ENCODE data around the gene OLA1. TPM values are rescaled to one million over a fixed set of nuclear protein-coding genes. Genes with fewer than 3 reads are reported as not detected.

OLA1 gene
- polyA plus RNA-seq, 1 experiment = 148 TPM

DNA sequence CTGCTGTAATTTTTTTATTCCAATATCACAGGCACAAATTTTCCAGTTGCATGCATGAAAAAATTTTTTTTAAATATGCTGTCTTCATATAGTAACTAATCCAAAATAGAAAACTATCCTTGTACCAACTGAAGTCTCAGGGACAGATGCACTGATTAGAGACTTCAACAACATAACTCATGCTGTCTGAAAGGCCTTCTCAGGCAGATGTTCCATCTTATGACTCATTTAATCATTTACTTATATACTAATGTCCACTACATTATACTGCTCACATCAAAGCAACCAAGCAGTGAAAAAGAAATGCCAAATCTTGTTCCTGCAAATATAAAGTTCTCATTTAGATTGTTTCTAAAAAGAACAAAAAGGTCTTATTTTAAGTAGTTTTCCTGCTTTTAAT is 53.1 kb downstream of the OLA1 start:
- no peaks in the 10 kb centered on the region for H3K9me3 ChIP-seq (ENCODE audit: control insufficient read depth, insufficient read depth, low read length)
- H3K4me3 ChIP-seq (ENCODE audit: low read depth, low read length) = no peak overlapping the region
- ChIA-PET POLR2A (no interaction called here), CTCF (no interaction called here)
- no peak overlapping the region for H3K27ac ChIP-seq (ENCODE audit: low read depth, low read length)
- H3K27me3 ChIP-seq (ENCODE audit: control insufficient read depth, insufficient read depth, low read length) = no peaks in the 10 kb centered on the region
- DNase-seq (ENCODE audit: low read depth, low spot score) = no peak
- TF ChIP-seq, protein P1, sequence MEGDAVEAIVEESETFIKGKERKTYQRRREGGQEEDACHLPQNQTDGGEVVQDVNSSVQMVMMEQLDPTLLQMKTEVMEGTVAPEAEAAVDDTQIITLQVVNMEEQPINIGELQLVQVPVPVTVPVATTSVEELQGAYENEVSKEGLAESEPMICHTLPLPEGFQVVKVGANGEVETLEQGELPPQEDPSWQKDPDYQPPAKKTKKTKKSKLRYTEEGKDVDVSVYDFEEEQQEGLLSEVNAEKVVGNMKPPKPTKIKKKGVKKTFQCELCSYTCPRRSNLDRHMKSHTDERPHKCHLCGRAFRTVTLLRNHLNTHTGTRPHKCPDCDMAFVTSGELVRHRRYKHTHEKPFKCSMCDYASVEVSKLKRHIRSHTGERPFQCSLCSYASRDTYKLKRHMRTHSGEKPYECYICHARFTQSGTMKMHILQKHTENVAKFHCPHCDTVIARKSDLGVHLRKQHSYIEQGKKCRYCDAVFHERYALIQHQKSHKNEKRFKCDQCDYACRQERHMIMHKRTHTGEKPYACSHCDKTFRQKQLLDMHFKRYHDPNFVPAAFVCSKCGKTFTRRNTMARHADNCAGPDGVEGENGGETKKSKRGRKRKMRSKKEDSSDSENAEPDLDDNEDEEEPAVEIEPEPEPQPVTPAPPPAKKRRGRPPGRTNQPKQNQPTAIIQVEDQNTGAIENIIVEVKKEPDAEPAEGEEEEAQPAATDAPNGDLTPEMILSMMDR (IDR thresholded peaks at IDR 0.05; ENCODE audit: low read depth, low read length) = no peak

DNA sequence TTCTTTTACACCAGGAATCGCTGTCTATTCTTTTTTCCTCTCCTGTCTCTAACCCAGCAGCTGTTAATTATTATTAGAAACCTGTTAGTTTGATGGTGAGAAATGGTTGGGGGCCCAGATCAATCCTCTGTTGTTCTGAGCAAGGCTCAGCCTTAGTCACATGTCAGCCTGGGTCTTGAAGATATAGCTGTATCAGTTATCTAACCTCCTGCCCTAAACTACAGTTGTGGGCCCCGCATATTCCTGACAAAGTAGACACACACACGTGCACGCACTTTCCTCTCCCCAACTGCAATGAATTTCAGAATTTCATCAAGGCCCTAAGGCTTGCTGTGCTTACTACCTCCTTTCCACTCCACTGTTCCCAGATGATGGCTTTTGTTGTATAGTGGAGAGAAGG is 54.6 kb downstream of the OLA1 start:
- DNase-seq (ENCODE audit: low read depth, low spot score) = no peak
- no peak overlapping the region for H3K27ac ChIP-seq (ENCODE audit: low read depth, low read length)
- no peak overlapping the region for H3K4me3 ChIP-seq (ENCODE audit: low read depth, low read length)
- H3K27me3 ChIP-seq (ENCODE audit: control insufficient read depth, insufficient read depth, low read length) = no peaks in the 10 kb centered on the region
- ChIA-PET CTCF (no interaction called here), POLR2A (no interaction called here)
- no peaks in the 10 kb centered on the region for H3K9me3 ChIP-seq (ENCODE audit: control insufficient read depth, insufficient read depth, low read length)
- TF ChIP-seq, protein P1 (IDR thresholded peaks at IDR 0.05; ENCODE audit: low read depth, low read length) = no peak

DNA sequence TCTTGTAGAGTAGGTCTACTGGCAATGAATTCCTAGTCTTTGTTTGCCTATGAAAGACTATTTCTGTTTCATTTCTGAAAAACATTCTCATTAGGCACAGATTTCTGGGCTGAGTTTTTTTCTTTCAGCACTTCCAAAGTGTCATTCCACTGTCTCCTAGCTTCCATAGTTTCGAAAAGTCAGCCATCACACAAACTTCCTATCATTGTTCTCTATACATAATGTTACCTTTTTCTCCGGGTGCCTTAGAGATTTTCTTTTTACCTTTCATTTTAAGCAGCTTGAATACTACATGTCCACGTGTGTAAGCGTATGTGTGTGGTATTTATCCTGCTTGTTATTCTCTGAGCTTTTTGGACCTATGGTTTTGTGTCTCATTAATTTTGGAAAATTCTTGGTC is 55.7 kb downstream of the OLA1 start:
- H3K27ac ChIP-seq (ENCODE audit: low read depth, low read length) = no peak overlapping the region
- no peak for DNase-seq (ENCODE audit: low read depth, low spot score)
- TF ChIP-seq, protein P1 (IDR thresholded peaks at IDR 0.05; ENCODE audit: low read depth, low read length) = no peak
- H3K4me3 ChIP-seq (ENCODE audit: low read depth, low read length) = no peak overlapping the region
- CTCF ChIA-PET = interaction anchor here (0.6 kb wide), 1 partner anchor 743 kb away, joined by 3 read pairs; no protein-coding TSS in a partner anchor
- no peaks in the 10 kb centered on the region for H3K9me3 ChIP-seq (ENCODE audit: control insufficient read depth, insufficient read depth, low read length)
- POLR2A ChIA-PET = no interaction called here
- no peaks in the 10 kb centered on the region for H3K27me3 ChIP-seq (ENCODE audit: control insufficient read depth, insufficient read depth, low read length)

DNA sequence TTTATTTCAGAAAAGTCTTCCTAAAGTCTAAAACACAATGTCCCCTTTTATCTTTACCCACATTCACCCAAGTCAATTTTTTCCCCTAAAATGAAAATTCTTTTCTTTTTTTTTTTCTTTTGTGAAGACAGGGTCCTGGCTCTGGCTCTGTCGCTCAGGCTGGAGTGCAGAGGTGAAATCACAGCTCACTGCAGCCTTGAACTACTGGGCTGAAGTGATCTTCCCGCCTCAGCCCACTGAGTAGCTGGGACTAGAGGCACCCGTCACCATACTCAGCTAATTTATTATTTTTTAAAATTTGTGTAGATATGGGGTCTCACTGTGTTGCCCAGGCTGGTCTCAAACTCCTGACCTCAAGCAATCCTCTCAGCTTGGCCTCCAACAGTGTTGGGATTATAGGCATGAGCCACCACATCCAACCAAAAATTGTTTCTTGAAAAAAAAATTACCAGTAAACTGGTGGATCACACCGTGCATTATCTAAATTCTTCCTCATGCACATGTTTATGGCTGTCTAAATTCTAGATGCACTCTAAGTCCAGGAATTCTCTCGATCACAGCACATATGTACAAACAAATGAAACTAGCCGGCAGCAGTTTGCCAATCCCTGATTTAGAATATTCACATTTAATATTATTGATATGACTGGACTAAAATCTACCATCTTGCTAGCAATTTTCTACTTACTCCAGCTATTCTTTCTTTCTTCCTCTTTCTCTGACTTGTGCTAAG is 56.8 kb downstream of the OLA1 start:
- Histone ChIP-seq H3K9me3 (ENCODE audit: control insufficient read depth, insufficient read depth, low read length) (no peaks in the 10 kb centered on the region), H3K4me3 (ENCODE audit: low read depth, low read length) (no peak overlapping the region), H3K27me3 (ENCODE audit: control insufficient read depth, insufficient read depth, low read length) (no peaks in the 10 kb centered on the region), H3K27ac (ENCODE audit: low read depth, low read length) (no peak overlapping the region)
- POLR2A ChIA-PET = no interaction called here
- CTCF ChIA-PET = interaction anchor here (0.6 kb wide), 1 partner anchor 53 kb away, joined by 4 read pairs; no protein-coding TSS in a partner anchor
- DNase-seq (ENCODE audit: low read depth, low spot score) = no peak
- TF ChIP-seq, protein P1 (IDR thresholded peaks at IDR 0.05; ENCODE audit: low read depth, low read length) = no peak

DNA sequence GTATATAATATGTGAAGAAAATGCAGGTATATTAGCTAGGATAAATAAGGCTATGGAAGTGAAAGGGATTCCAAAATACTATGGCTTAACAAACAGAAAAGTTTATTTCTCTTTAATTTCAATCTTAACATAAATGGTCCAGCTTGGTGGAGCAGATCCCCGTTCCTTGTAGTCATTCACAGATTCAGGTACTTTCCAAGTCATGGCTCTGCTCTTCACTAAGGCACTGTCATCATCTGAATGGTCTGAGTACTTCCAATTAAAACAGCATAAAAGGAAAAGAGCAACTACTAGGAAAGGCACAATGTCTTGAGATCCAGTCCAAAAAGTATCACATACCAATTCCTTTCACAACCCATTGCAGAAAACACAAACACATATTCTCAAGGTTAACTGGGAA is 63.4 kb downstream of the OLA1 start:
- Histone ChIP-seq H3K4me3 (ENCODE audit: low read depth, low read length) (no peak overlapping the region), H3K27ac (ENCODE audit: low read depth, low read length) (no peak overlapping the region), H3K9me3 (ENCODE audit: control insufficient read depth, insufficient read depth, low read length) (no peaks in the 10 kb centered on the region), H3K27me3 (ENCODE audit: control insufficient read depth, insufficient read depth, low read length) (no peaks in the 10 kb centered on the region)
- DNase-seq (ENCODE audit: low read depth, low spot score) = no peak
- POLR2A ChIA-PET = no interaction called here
- TF ChIP-seq, protein P1 (IDR thresholded peaks at IDR 0.05; ENCODE audit: low read depth, low read length) = no peak
- CTCF ChIA-PET = no interaction called here
